ENCODE results near the gene SLC41A1.

GRCh38 chr1:205849619-205850355 lies 36.8 kb upstream of the SLC41A1 start, which contains the start of gene PM20D1:
- TF ChIP-seq CTCF (IDR thresholded peaks at IDR 0.05; ENCODE audit: low read depth, low read length) = no peak
- no peak for TF ChIP-seq POLR2A (IDR thresholded peaks at IDR 0.05; ENCODE audit: extremely low read depth, insufficient read length)
- TF ChIP-seq MAX (IDR thresholded peaks at IDR 0.05; ENCODE audit: low read depth, low read length) = no peak
- no peak for TF ChIP-seq MYC (IDR thresholded peaks at IDR 0.05; ENCODE audit: low read depth, low read length)

All from NB4 (cell line).